Naive thymus-derived CD4-positive, alpha-beta T cell (primary cell): ENCODE results near the gene SPNS1. TPM values are rescaled to one million over a fixed set of nuclear protein-coding genes. Genes with fewer than 3 reads are reported as not detected.

Source experiments
- ATAC-seq: fragments of 150-1000 bp; cut with Tn5 transposase; 2 replicates; pipeline ENCODE4 v1.10.0; 2021; ENCODE audit warnings: mild to moderate bottlenecking, moderate library complexity
- CTCF ChIA-PET: fragments of 350-600 bp; sonication (Branson Sonifier 250); formaldehyde crosslinking; loops from one replicate; lab custom pipeline; 2021; ENCODE audit warnings: antibody characterized with exemption; lab: Charles Lee
- POLR2A ChIA-PET: fragments of 350-600 bp; sonication (Branson Sonifier 250); formaldehyde crosslinking; loops from one replicate; lab custom pipeline; 2021; ENCODE audit warnings: antibody characterized with exemption, inconsistent platforms; lab: Charles Lee
- DNase-seq, 9 donors: peaks; one replicate each; pipeline versions ENCODE4 v3.0.0 to v3.0.0-alpha.2; 2020 to 2022; ENCODE audit warnings: mixed read lengths in 1 of 9
- H3K27ac ChIP-seq: one replicate; pipeline ENCODE4 v1.7.0; 2013; ENCODE audit warnings: mild to moderate bottlenecking, low read depth, low read length, moderate library complexity
- H3K27me3 ChIP-seq, 2 donors: one replicate each; pipeline ENCODE4 v1.7.0; 2013; ENCODE audit warnings: low read length in 2 of 2, mild to moderate bottlenecking in 2 of 2, moderate library complexity in 2 of 2; ENCODE audit not compliant: control insufficient read depth in 2 of 2, insufficient read depth in 2 of 2
- H3K36me3 ChIP-seq, 3 experiments: 1 replicate in 2 of 3; 2 replicates in 1 of 3; pipeline ENCODE4 v1.7.0; 2013; ENCODE audit warnings: low read length in 3 of 3, mild to moderate bottlenecking in 3 of 3, moderate library complexity in 1 of 3; ENCODE audit not compliant: insufficient read depth in 3 of 3, control insufficient read depth in 2 of 3
- H3K4me1 ChIP-seq, 2 donors: one replicate each; pipeline ENCODE4 v1.7.0; 2013; ENCODE audit warnings: low read length in 2 of 2, mild to moderate bottlenecking in 2 of 2, moderate library complexity in 1 of 2; ENCODE audit not compliant: control insufficient read depth in 2 of 2, insufficient read depth in 2 of 2
- H3K4me3 ChIP-seq: 2 replicates; pipeline ENCODE4 v1.7.0; 2013; ENCODE audit warnings: mild to moderate bottlenecking, low read length
- H3K9me3 ChIP-seq, 3 experiments: 1 replicate in 2 of 3; 2 replicates in 1 of 3; pipeline ENCODE4 v1.7.0; 2013; ENCODE audit warnings: low read length in 3 of 3; ENCODE audit not compliant: control insufficient read depth in 2 of 3
- H3K27ac Mint-ChIP-seq, 9 donors: one replicate each; pipeline ENCODE4 v1.8.0; 2020 to 2022; ENCODE audit warnings: mixed read lengths in 9 of 9, mild to moderate bottlenecking in 8 of 9, moderate library complexity in 5 of 9, inconsistent platforms in 2 of 9
- H3K27me3 Mint-ChIP-seq, 5 donors: one replicate each; pipeline ENCODE4 v1.8.0; 2021 to 2022; ENCODE audit warnings: mixed read lengths in 5 of 5, mild to moderate bottlenecking in 1 of 5
- H3K36me3 Mint-ChIP-seq, 5 donors: one replicate each; pipeline ENCODE4 v1.8.0; 2020 to 2022; ENCODE audit warnings: mixed read lengths in 5 of 5, mild to moderate bottlenecking in 3 of 5, inconsistent platforms in 1 of 5
- H3K4me1 Mint-ChIP-seq, 7 donors: one replicate each; pipeline ENCODE4 v1.8.0; 2020 to 2022; ENCODE audit warnings: mixed read lengths in 7 of 7, mild to moderate bottlenecking in 3 of 7, inconsistent platforms in 1 of 7
- H3K4me3 Mint-ChIP-seq, 10 donors: one replicate each; pipeline ENCODE4 v1.8.0; 2020 to 2022; ENCODE audit warnings: mild to moderate bottlenecking in 10 of 10, mixed read lengths in 10 of 10, moderate library complexity in 6 of 10, inconsistent platforms in 2 of 10
- H3K9me3 Mint-ChIP-seq, 11 donors: one replicate each; pipeline ENCODE4 v1.8.0; 2020 to 2022; ENCODE audit warnings: mixed read lengths in 11 of 11, mild to moderate bottlenecking in 4 of 11, inconsistent platforms in 1 of 11, moderate library complexity in 1 of 11
- intact Hi-C, 2 donors: fragments of 100-400 bp; cut with micrococcal nuclease; formaldehyde crosslinking; loops; one replicate each; pipeline ENCODE4 v1.15.1; 2023
- polyA plus RNA-seq, 2 donors: library from polyadenylated mRNA; unstranded; fragments of 300-500 nt; fragmentation: Illumina TruSeq; gene quantifications; one replicate each; pipeline ENCODE4 v1.2.3, GENCODE V29; 2021
- total RNA-seq, 6 experiments: library from RNA in 5 of 6; stranded (reverse) in 5 of 6; gene quantifications; 1 replicate in 5 of 6; 2 replicates in 1 of 6; pipeline ENCODE4 v1.2.3 and lab custom pipeline; 2021 to 2026

Gene SPNS1
- total and polyA plus RNA-seq, 7 experiments from 2014 or later = 22.6 to 47.0 (median 40.4) TPM

- H3K4me3 ChIP-seq = no peak overlapping the region
- H3K9me3 Mint-ChIP-seq = peaks cover 0 to 2% (median 0%) of the 10 kb centered on the region in 11 donors
- peaks cover 0 to 4% (median 0%) of the 10 kb centered on the region in 5 donors for H3K36me3 Mint-ChIP-seq
- no peak for ATAC-seq
- H3K9me3 ChIP-seq = no peaks in the 10 kb centered on the region
- H3K27ac Mint-ChIP-seq = no peak overlapping the region
- no peaks in the 10 kb centered on the region for H3K27me3 ChIP-seq
- POLR2A ChIA-PET = interaction anchor here (0.6 kb wide), 1 partner anchor 28 kb away, joined by 3 read pairs; the partner anchor contains the start of gene SPNS1
- peaks cover 2 to 14% of the 10 kb centered on the region in 2 donors for H3K4me1 ChIP-seq
- intact Hi-C loops = no loop called here
- peaks cover 0 to 6% (median 0%) of the 10 kb centered on the region in 3 experiments for H3K36me3 ChIP-seq
- no peak for DNase-seq
- peaks cover 9 to 28% (median 18%) of the 10 kb centered on the region in 7 donors for H3K4me1 Mint-ChIP-seq
- H3K27me3 Mint-ChIP-seq = peaks cover 0 to 6% (median 0%) of the 10 kb centered on the region in 5 donors
- no peak overlapping the region for H3K27ac ChIP-seq
- H3K4me3 Mint-ChIP-seq = no peak overlapping the region
- CTCF ChIA-PET = interaction anchor here (0.6 to 1.0 kb wide), 3 partner anchors 40 to 111 kb away, joined by 3 to 4 read pairs (median 3); no protein-coding TSS in a partner anchor
Measured at GRCh38 chr16:28946681-28947080, 27.9 kb upstream of the SPNS1 start.

GRCh38 chr16:28950648-28951409 is 23.7 kb upstream of the SPNS1 start, which contains the start of gene NFATC2IP:
TSS of gene NFATC2IP (plus strand) at chr16:28950937. CDS start at chr16:28951012, 75 bp downstream.
- intact Hi-C loops = loop anchor here (1.0 to 5.0 kb wide), 5 partner anchors 26 to 399 kb away; partner anchors contain the start of genes ATXN2L (in 1 of the 2), RABEP2 (in 1 of the 2), SGF29 (in 1 of the 2) and SH2B1 (in 1 of the 2)
- Mint-ChIP-seq H3K4me1 (peaks cover 10 to 41% (median 37%) of the 10 kb centered on the region in 7 donors), H3K27ac (peak within 1 kb of the TSS; percentile 67 to 94 (median 86)), H3K27me3 (peaks cover 0 to 6% (median 0%) of the 10 kb centered on the region in 5 donors), H3K9me3 (no peaks in the 10 kb centered on the region), H3K4me3 (peak within 1 kb of the TSS; percentile 75 to 100 (median 92)), H3K36me3 (peaks cover 0 to 19% (median 7%) of the 10 kb centered on the region in 5 donors)
- ATAC-seq (peak; percentile 98), DNase-seq (peak; percentile 98 to 100 (median 99))
- peaks cover 10 to 14% of the 10 kb centered on the region in 2 donors for H3K4me1 ChIP-seq
- H3K4me3 ChIP-seq = peak within 1 kb of the TSS; percentile 73
- no peaks in the 10 kb centered on the region for H3K27me3 ChIP-seq
- peaks cover 12 to 34% (median 19%) of the 10 kb centered on the region in 3 experiments for H3K36me3 ChIP-seq
- CTCF ChIA-PET = interaction anchor here (0.7 to 1.8 kb wide), 2 partner anchors 23 to 77 kb away, joined by 3 to 5 read pairs; no protein-coding TSS in a partner anchor
- peak within 1 kb of the TSS; percentile 81 for H3K27ac ChIP-seq
- POLR2A ChIA-PET = interaction anchor here (0.6 to 4.4 kb wide), 14 partner anchors 14 to 128 kb away, joined by 3 to 28 read pairs (median 4); partner anchors contain the start of genes ATXN2L, LAT, RABEP2 and SPNS1
- no peaks in the 10 kb centered on the region for H3K9me3 ChIP-seq

DNA sequence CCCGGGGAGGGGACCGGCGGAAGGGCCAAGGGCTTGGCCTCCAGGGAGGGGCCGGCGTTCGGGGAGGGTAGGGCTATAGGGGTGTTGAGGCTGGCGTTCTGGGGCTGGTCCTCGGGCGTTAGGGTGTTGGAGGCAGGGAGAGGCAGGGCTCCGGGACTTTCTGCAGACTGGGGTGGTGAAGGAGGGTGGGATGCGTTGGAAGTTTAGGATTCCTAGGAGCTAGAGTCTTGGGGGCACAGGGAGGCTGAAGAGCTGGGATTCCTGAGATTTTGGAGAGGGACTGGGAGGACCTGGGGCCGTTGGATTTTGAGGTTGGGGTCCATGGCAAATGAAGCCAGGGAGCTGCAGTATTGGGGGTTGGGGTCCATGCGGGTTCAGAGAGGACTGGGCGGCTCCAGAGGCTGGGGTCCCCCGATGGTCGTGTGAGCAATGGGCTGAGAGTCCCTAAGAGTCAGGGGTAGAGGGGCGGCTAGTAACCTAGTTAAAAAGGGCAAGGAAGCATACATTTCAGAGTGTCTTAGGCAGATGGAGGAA is 23.1 kb upstream of the SPNS1 start:
- Mint-ChIP-seq H3K27me3 (peaks cover 0 to 6% (median 0%) of the 10 kb centered on the region in 5 donors), H3K36me3 (peaks cover 0 to 22% (median 10%) of the 10 kb centered on the region in 5 donors), H3K9me3 (peaks cover 0 to 2% (median 0%) of the 10 kb centered on the region in 11 donors), H3K4me3 (peak overlapping the region; percentile 75 to 100 (median 92)), H3K4me1 (peaks cover 7 to 41% (median 36%) of the 10 kb centered on the region in 7 donors), H3K27ac (peak overlapping the region; percentile 60 to 93 (median 86))
- H3K27me3 ChIP-seq = no peaks in the 10 kb centered on the region
- peaks cover 10 to 12% of the 10 kb centered on the region in 2 donors for H3K4me1 ChIP-seq
- DNase-seq (peak in 1 of 9 donors; percentile 33), ATAC-seq (no peak)
- H3K27ac ChIP-seq = peak overlapping the region; percentile 81
- POLR2A ChIA-PET = interaction anchor here (0.6 to 4.4 kb wide), 6 partner anchors 17 to 87 kb away, joined by 3 to 28 read pairs (median 4); partner anchors contain the start of genes LAT, SH2B1 and SPNS1
- intact Hi-C loops = loop anchor here in 1 of 2 donors (5.0 kb wide), 1 partner anchor 399 kb away; the partner anchor contains the start of gene SGF29
- H3K4me3 ChIP-seq = peak overlapping the region; percentile 73
- peaks cover 15 to 41% (median 19%) of the 10 kb centered on the region in 3 experiments for H3K36me3 ChIP-seq
- no peaks in the 10 kb centered on the region for H3K9me3 ChIP-seq
- CTCF ChIA-PET = interaction anchor here (0.6 to 1.8 kb wide), 2 partner anchors 22 to 982 kb away, joined by 3 to 5 read pairs; no protein-coding TSS in a partner anchor

DNA sequence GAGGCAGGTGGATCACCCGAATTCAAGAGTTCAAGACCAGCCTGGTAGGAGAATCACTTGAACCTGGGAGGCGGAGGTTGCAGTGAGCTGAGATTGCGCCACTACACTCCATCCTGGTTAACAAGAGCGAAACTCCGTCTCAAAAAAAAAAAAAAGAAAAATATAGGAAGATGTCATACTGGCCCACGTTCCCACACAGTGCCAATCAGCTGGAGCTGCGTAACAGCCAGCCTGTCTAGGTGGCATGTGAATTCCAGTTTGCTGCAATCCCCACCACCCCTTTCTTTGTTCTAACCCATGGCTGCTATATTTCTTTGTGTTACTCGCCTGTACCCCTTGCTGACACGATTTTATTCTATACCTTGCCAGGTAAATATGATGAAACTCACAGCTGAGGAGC is 16.4 kb upstream of the SPNS1 start:
- ChIA-PET CTCF (no interaction called here), POLR2A (interaction anchor here (0.6 kb wide), 2 partner anchors 27 to 124 kb away, joined by 3 read pairs; no protein-coding TSS in a partner anchor)
- H3K36me3 ChIP-seq = peaks cover 23 to 82% (median 28%) of the 10 kb centered on the region in 3 experiments
- Mint-ChIP-seq H3K4me3 (no peak overlapping the region), H3K27me3 (no peaks in the 10 kb centered on the region), H3K36me3 (peaks cover 10 to 54% (median 25%) of the 10 kb centered on the region in 5 donors), H3K9me3 (peaks cover 0 to 2% (median 0%) of the 10 kb centered on the region in 11 donors), H3K4me1 (peaks cover 0 to 18% (median 13%) of the 10 kb centered on the region in 7 donors), H3K27ac (no peak overlapping the region)
- intact Hi-C loops = no loop called here
- no peaks in the 10 kb centered on the region for H3K27me3 ChIP-seq
- no peak for DNase-seq
- ATAC-seq = no peak
- H3K4me1 ChIP-seq = no peaks in the 10 kb centered on the region
- no peaks in the 10 kb centered on the region for H3K9me3 ChIP-seq
- H3K27ac ChIP-seq = no peak overlapping the region
- no peak overlapping the region for H3K4me3 ChIP-seq

- Mint-ChIP-seq H3K4me1 (peaks cover 0 to 13% (median 8%) of the 10 kb centered on the region in 7 donors), H3K27me3 (no peaks in the 10 kb centered on the region), H3K36me3 (peaks cover 10 to 57% (median 25%) of the 10 kb centered on the region in 5 donors), H3K4me3 (no peak overlapping the region), H3K9me3 (peaks cover 0 to 2% (median 0%) of the 10 kb centered on the region in 11 donors), H3K27ac (no peak overlapping the region)
- Histone ChIP-seq H3K9me3 (no peaks in the 10 kb centered on the region), H3K27me3 (no peaks in the 10 kb centered on the region), H3K27ac (no peak overlapping the region), H3K4me1 (no peaks in the 10 kb centered on the region), H3K36me3 (peaks cover 21 to 82% (median 28%) of the 10 kb centered on the region in 3 experiments), H3K4me3 (no peak overlapping the region)
- ChIA-PET POLR2A (no interaction called here), CTCF (no interaction called here)
- no peak for ATAC-seq
- no peak for DNase-seq
- intact Hi-C loops = no loop called here
Measured at GRCh38 chr16:28958836-28959235, 15.7 kb upstream of the SPNS1 start.

DNA sequence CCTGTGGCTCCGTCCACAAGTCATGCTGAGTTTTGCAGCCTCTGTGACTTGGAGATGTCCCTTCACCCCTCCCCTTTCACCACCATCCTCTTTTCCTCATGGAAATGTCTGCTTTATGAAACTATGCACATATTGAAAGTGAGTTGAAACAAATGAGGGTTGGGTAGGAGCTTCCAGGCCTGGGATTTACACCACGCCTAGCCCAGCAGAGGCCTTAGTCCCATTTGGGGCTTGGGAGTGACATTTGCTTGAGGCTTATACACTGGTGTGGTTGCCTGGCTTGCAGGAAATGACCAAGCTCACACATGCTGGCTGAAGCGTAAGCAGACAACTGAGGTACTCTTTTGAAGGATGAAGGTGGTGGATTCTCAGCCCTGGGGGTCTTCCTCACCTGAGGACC is 10.5 kb upstream of the SPNS1 start:
- DNase-seq = no peak
- Histone ChIP-seq H3K9me3 (no peaks in the 10 kb centered on the region), H3K36me3 (peaks cover 4 to 61% (median 11%) of the 10 kb centered on the region in 3 experiments), H3K4me3 (no peak overlapping the region), H3K27ac (no peak overlapping the region), H3K27me3 (no peaks in the 10 kb centered on the region), H3K4me1 (no peaks in the 10 kb centered on the region)
- peaks cover 10 to 40% (median 23%) of the 10 kb centered on the region in 5 donors for H3K36me3 Mint-ChIP-seq
- intact Hi-C loops = no loop called here
- no peak overlapping the region for H3K27ac Mint-ChIP-seq
- ATAC-seq = no peak
- no peaks in the 10 kb centered on the region for H3K9me3 Mint-ChIP-seq
- ChIA-PET CTCF (no interaction called here), POLR2A (no interaction called here)
- no peaks in the 10 kb centered on the region for H3K27me3 Mint-ChIP-seq
- H3K4me1 Mint-ChIP-seq = peaks cover 0 to 2% (median 0%) of the 10 kb centered on the region in 7 donors
- H3K4me3 Mint-ChIP-seq = no peak overlapping the region
